ENCODE results near the gene NXPH4. TPM values are rescaled to one million over a fixed set of nuclear protein-coding genes. Genes with fewer than 3 reads are reported as not detected.

Gene NXPH4
- total RNA-seq, 1 donor from 2014 or later: not detected

GRCh38 chr12:57231276-57232021, 14.9 kb downstream of the NXPH4 start:
- intact Hi-C loops (cut with DNase I): no loop called here
- Histone ChIP-seq H3K4me3 (no peak overlapping the region), H3K9me3 (no peaks in the 10 kb centered on the region), H3K4me1 (peaks cover 28% of the 10 kb centered on the region), H3K27ac (no peak overlapping the region), H3K36me3 (peaks cover 35% of the 10 kb centered on the region), H3K27me3 (peaks cover 14% of the 10 kb centered on the region)
- ATAC-seq (no peak), DNase-seq (no peak)
- TF ChIP-seq CTCF (IDR thresholded peaks at IDR 0.05): no peak

- ATAC-seq: no peak
- Histone ChIP-seq H3K4me3 (no peak overlapping the region), H3K27me3 (peaks cover 15% of the 10 kb centered on the region), H3K27ac (no peak overlapping the region), H3K9me3 (no peaks in the 10 kb centered on the region), H3K36me3 (peaks cover 35% of the 10 kb centered on the region), H3K4me1 (peaks cover 22% of the 10 kb centered on the region)
- intact Hi-C loops (cut with DNase I): no loop called here
- TF ChIP-seq CTCF (IDR thresholded peaks at IDR 0.05): no peak
- no peak for DNase-seq
Observed at GRCh38 chr12:57232156-57232756, 15.7 kb downstream of the NXPH4 start.

- no peaks in the 10 kb centered on the region for H3K9me3 ChIP-seq
- H3K4me1 ChIP-seq: peaks cover 32% of the 10 kb centered on the region
- peaks cover 28% of the 10 kb centered on the region for H3K27me3 ChIP-seq
- TF ChIP-seq CTCF (IDR thresholded peaks at IDR 0.05): no peak
- H3K4me3 ChIP-seq: no peak overlapping the region
- ATAC-seq: no peak
- no peak overlapping the region for H3K27ac ChIP-seq
- intact Hi-C loops (cut with DNase I): no loop called here
- DNase-seq: no peak
- peaks cover 35% of the 10 kb centered on the region for H3K36me3 ChIP-seq
Observed at GRCh38 chr12:57233357-57234232, 17.0 kb downstream of the NXPH4 start.

GRCh38 chr12:57234233-57234570, 17.6 kb downstream of the NXPH4 start:
- H3K27me3 ChIP-seq: peaks cover 31% of the 10 kb centered on the region
- H3K36me3 ChIP-seq: peaks cover 35% of the 10 kb centered on the region
- H3K4me1 ChIP-seq: peaks cover 32% of the 10 kb centered on the region
- no peak overlapping the region for H3K27ac ChIP-seq
- no peak for TF ChIP-seq CTCF (IDR thresholded peaks at IDR 0.05)
- intact Hi-C loops (cut with DNase I): no loop called here
- ATAC-seq (no peak), DNase-seq (no peak)
- no peak overlapping the region for H3K4me3 ChIP-seq
- no peaks in the 10 kb centered on the region for H3K9me3 ChIP-seq

- no peak overlapping the region for H3K27ac ChIP-seq
- no peak for TF ChIP-seq CTCF (IDR thresholded peaks at IDR 0.05)
- peaks cover 35% of the 10 kb centered on the region for H3K36me3 ChIP-seq
- H3K9me3 ChIP-seq: no peaks in the 10 kb centered on the region
- H3K4me3 ChIP-seq: no peak overlapping the region
- ATAC-seq (no peak), DNase-seq (no peak)
- peaks cover 33% of the 10 kb centered on the region for H3K4me1 ChIP-seq
- peaks cover 31% of the 10 kb centered on the region for H3K27me3 ChIP-seq
- intact Hi-C loops (cut with DNase I): no loop called here
Observed at GRCh38 chr12:57234571-57235016, 18.0 kb downstream of the NXPH4 start.
